Mesendoderm (in vitro differentiated cells): Measurements from ENCODE around the gene SDK2. TPM values are rescaled to one million over a fixed set of nuclear protein-coding genes. Genes with fewer than 3 reads are reported as not detected.

Experiments
- DNase-seq: peaks from one replicate; pipeline ENCODE4 v3.0.0; 2013
- H2AK5ac ChIP-seq: 2 replicates; pipeline ENCODE4 v1.6.1; 2013; ENCODE audit warnings: low read length, inconsistent platforms
- H2BK120ac ChIP-seq: 2 replicates; pipeline ENCODE4 v1.6.1; 2013; ENCODE audit warnings: low read depth, mild to moderate bottlenecking, low read length, moderate library complexity, mixed read lengths
- H2BK15ac ChIP-seq: replicated peaks from 2 replicates; pipeline ENCODE4 v1.6.1; 2013; ENCODE audit warnings: low read depth, mild to moderate bottlenecking, moderate library complexity
- H2BK5ac ChIP-seq: 2 replicates; pipeline ENCODE4 v1.6.1; 2013; ENCODE audit warnings: low read length, inconsistent platforms
- H3K18ac ChIP-seq: 2 replicates; pipeline ENCODE4 v1.6.1; 2013; ENCODE audit warnings: mild to moderate bottlenecking, low read length, mixed read lengths
- H3K23ac ChIP-seq: one replicate; pipeline ENCODE4 v1.6.1; 2013; ENCODE audit warnings: low read length
- H3K27ac ChIP-seq: 2 replicates; pipeline ENCODE4 v1.5.1; 2013; ENCODE audit warnings: low read depth, mild to moderate bottlenecking, inconsistent platforms, low read length, moderate library complexity
- H3K27me3 ChIP-seq: 2 replicates; pipeline ENCODE4 v1.6.1; 2013; ENCODE audit warnings: low read length, control low read depth, mild to moderate bottlenecking, inconsistent platforms; ENCODE audit not compliant: insufficient read depth, poor library complexity
- H3K36me3 ChIP-seq: 2 replicates; pipeline ENCODE4 v1.6.1; 2013; ENCODE audit warnings: low read length, inconsistent platforms; ENCODE audit not compliant: control insufficient read depth, insufficient read depth
- H3K4ac ChIP-seq: one replicate; pipeline ENCODE4 v1.6.1; 2013; ENCODE audit warnings: low read depth, mild to moderate bottlenecking, low read length, moderate library complexity
- H3K4me1 ChIP-seq: 2 replicates; pipeline ENCODE4 v1.6.1; 2013; ENCODE audit warnings: low read depth, low read length, inconsistent platforms; ENCODE audit not compliant: control insufficient read depth
- H3K4me2 ChIP-seq: 2 replicates; pipeline ENCODE4 v1.6.1; 2013; ENCODE audit warnings: low read length
- H3K4me3 ChIP-seq: 2 replicates; pipeline ENCODE4 v1.5.1; 2013; ENCODE audit warnings: mild to moderate bottlenecking, low read length
- H3K56ac ChIP-seq: one replicate; pipeline ENCODE4 v1.6.1; 2013; ENCODE audit warnings: low read length
- H3K79me1 ChIP-seq: 2 replicates; pipeline ENCODE4 v1.6.1; 2013; ENCODE audit warnings: low read length, inconsistent platforms
- H3K79me2 ChIP-seq: 2 replicates; pipeline ENCODE4 v1.6.1; 2013; ENCODE audit warnings: mild to moderate bottlenecking, low read length; ENCODE audit not compliant: control insufficient read depth, insufficient read depth
- H3K9ac ChIP-seq: 2 replicates; pipeline ENCODE4 v1.6.1; 2013; ENCODE audit warnings: low read length, inconsistent platforms
- H4K5ac ChIP-seq: one replicate; pipeline ENCODE4 v1.6.1; 2013; ENCODE audit warnings: low read length
- H4K8ac ChIP-seq: one replicate; pipeline ENCODE4 v1.6.1; 2013; ENCODE audit warnings: low read depth, mild to moderate bottlenecking, control low read depth, low read length, moderate library complexity
- WGBS: extraction: QIAGEN DNeasy Blood & Tissue Kit; methylation state at CpG from one replicate; pipeline ENCODE4 v1.1.7; 2013; ENCODE audit warnings: low lambda C conversion rate, missing lambda C conversion rate; ENCODE audit not compliant: insufficient coverage; ENCODE audit errors: extremely low coverage; 5-methylcytosine and 5-hydroxymethylcytosine counted together
- polyA plus RNA-seq, 2 experiments: library from polyadenylated mRNA; stranded (reverse); fragments of 200-250 nt; gene quantifications; one replicate each; pipeline ENCODE4 v1.2.3, GENCODE V29; 2013

SDK2 gene
- polyA plus RNA-seq (2013, experiment 1 of 2): 1.1 TPM
- 1.3 TPM for polyA plus RNA-seq (2013, experiment 2 of 2)

- H3K56ac ChIP-seq: peak within 1 kb of the TSS; percentile 91
- no peak within 1 kb of the TSS for H2BK5ac ChIP-seq
- H3K27me3 ChIP-seq: no peaks in the 10 kb centered on the region
- peak within 1 kb of the TSS; percentile 64 for H3K4ac ChIP-seq
- H3K9ac ChIP-seq: peak within 1 kb of the TSS; percentile 78
- peaks cover 6% of the 10 kb centered on the region for H3K79me2 ChIP-seq
- H4K5ac ChIP-seq: no peak within 1 kb of the TSS
- no peak within 1 kb of the TSS for H4K8ac ChIP-seq
- H2BK120ac ChIP-seq: peak within 1 kb of the TSS; percentile 17
- peaks cover 2% of the 10 kb centered on the region for H3K36me3 ChIP-seq
- peak within 1 kb of the TSS; percentile 85 for H3K18ac ChIP-seq
- DNase-seq: peak; percentile 39
- H3K4me3 ChIP-seq: peak within 1 kb of the TSS; percentile 78
- no peaks in the 10 kb centered on the region for H3K4me1 ChIP-seq
- peaks cover 4% of the 10 kb centered on the region for H3K79me1 ChIP-seq
- H3K27ac ChIP-seq: no peak within 1 kb of the TSS
- WGBS: no CpG with 5 or more reads among the region's 105 CpGs
- H2AK5ac ChIP-seq: no peak within 1 kb of the TSS
- H3K4me2 ChIP-seq: peak within 1 kb of the TSS; percentile 80
- H2BK15ac ChIP-seq: peak within 1 kb of the TSS; percentile 21
- no peak within 1 kb of the TSS for H3K23ac ChIP-seq
These were observed at the start of gene SDK2 for GRCh38 chr17:73644145-73645049. SDK2 (minus strand) TSS chr17:73644445; CDS start chr17:73644088, 357 bp downstream.

GRCh38 chr17:73693071-73693470 lies 48.8 kb upstream of the SDK2 start:
- Histone ChIP-seq H3K79me1 (no peaks in the 10 kb centered on the region), H3K36me3 (no peaks in the 10 kb centered on the region), H3K27ac (no peak overlapping the region), H3K4ac (no peak overlapping the region), H3K4me2 (no peak overlapping the region), H4K8ac (no peak overlapping the region), H2BK120ac (no peak overlapping the region), H2BK15ac (no peak overlapping the region), H3K23ac (no peak overlapping the region), H4K5ac (no peak overlapping the region), H3K4me3 (no peak overlapping the region), H2AK5ac (no peak overlapping the region), H3K56ac (peak overlapping the region; percentile 20), H3K9ac (no peak overlapping the region), H3K79me2 (no peaks in the 10 kb centered on the region), H3K27me3 (no peaks in the 10 kb centered on the region), H3K18ac (no peak overlapping the region), H3K4me1 (no peaks in the 10 kb centered on the region), H2BK5ac (no peak overlapping the region)
- no peak for DNase-seq
- no CpG with 5 or more reads among the region's 12 CpGs for WGBS

GRCh38 chr17:73691321-73691766 lies 47.1 kb upstream of the SDK2 start:
- Histone ChIP-seq H3K36me3 (no peaks in the 10 kb centered on the region), H3K79me1 (no peaks in the 10 kb centered on the region), H3K79me2 (no peaks in the 10 kb centered on the region), H3K18ac (no peak overlapping the region), H3K27ac (no peak overlapping the region), H2BK5ac (no peak overlapping the region), H4K8ac (no peak overlapping the region), H3K4me2 (no peak overlapping the region), H3K9ac (no peak overlapping the region), H2BK15ac (no peak overlapping the region), H3K27me3 (no peaks in the 10 kb centered on the region), H4K5ac (no peak overlapping the region), H3K56ac (peak overlapping the region; percentile 2), H3K4me1 (no peaks in the 10 kb centered on the region), H3K23ac (no peak overlapping the region), H2AK5ac (no peak overlapping the region), H2BK120ac (no peak overlapping the region), H3K4me3 (no peak overlapping the region), H3K4ac (no peak overlapping the region)
- no CpG with 5 or more reads among the region's 10 CpGs for WGBS
- peak; percentile 27 for DNase-seq

GRCh38 chr17:73690676-73691075 lies 46.4 kb upstream of the SDK2 start:
- Histone ChIP-seq H3K36me3 (no peaks in the 10 kb centered on the region), H3K18ac (no peak overlapping the region), H4K8ac (no peak overlapping the region), H3K79me1 (no peaks in the 10 kb centered on the region), H3K9ac (no peak overlapping the region), H3K27ac (no peak overlapping the region), H2BK5ac (no peak overlapping the region), H3K4me2 (no peak overlapping the region), H4K5ac (no peak overlapping the region), H3K4me3 (no peak overlapping the region), H3K79me2 (no peaks in the 10 kb centered on the region), H2BK120ac (no peak overlapping the region), H3K56ac (no peak overlapping the region), H3K4me1 (no peaks in the 10 kb centered on the region), H3K23ac (no peak overlapping the region), H3K4ac (no peak overlapping the region), H3K27me3 (no peaks in the 10 kb centered on the region), H2AK5ac (no peak overlapping the region), H2BK15ac (no peak overlapping the region)
- WGBS: no CpG with 5 or more reads among the region's 10 CpGs
- peak; percentile 53 for DNase-seq

GRCh38 chr17:73689596-73690275 lies 45.5 kb upstream of the SDK2 start:
- Histone ChIP-seq H2BK15ac (no peak overlapping the region), H3K4me1 (no peaks in the 10 kb centered on the region), H3K36me3 (no peaks in the 10 kb centered on the region), H4K5ac (no peak overlapping the region), H3K23ac (no peak overlapping the region), H3K4ac (no peak overlapping the region), H3K9ac (no peak overlapping the region), H4K8ac (no peak overlapping the region), H3K4me2 (no peak overlapping the region), H3K79me2 (no peaks in the 10 kb centered on the region), H3K56ac (no peak overlapping the region), H2BK5ac (no peak overlapping the region), H2BK120ac (no peak overlapping the region), H3K18ac (no peak overlapping the region), H3K79me1 (no peaks in the 10 kb centered on the region), H2AK5ac (no peak overlapping the region), H3K27me3 (no peaks in the 10 kb centered on the region), H3K27ac (no peak overlapping the region), H3K4me3 (no peak overlapping the region)
- no CpG with 5 or more reads among the region's 13 CpGs for WGBS
- no peak for DNase-seq
